Measurements from ENCODE around the gene ATAD3B. TPM values are rescaled to one million over a fixed set of nuclear protein-coding genes. Genes with fewer than 3 reads are reported as not detected.
"Not testable (repeated sequence)": the region's sequence is repeated elsewhere in the genome, so short reads cannot be mapped to it uniquely, and the experiment has no call there.

The ATAD3B gene
- total RNA-seq, 1 experiment from 2014 or later: 104 TPM

DNA sequence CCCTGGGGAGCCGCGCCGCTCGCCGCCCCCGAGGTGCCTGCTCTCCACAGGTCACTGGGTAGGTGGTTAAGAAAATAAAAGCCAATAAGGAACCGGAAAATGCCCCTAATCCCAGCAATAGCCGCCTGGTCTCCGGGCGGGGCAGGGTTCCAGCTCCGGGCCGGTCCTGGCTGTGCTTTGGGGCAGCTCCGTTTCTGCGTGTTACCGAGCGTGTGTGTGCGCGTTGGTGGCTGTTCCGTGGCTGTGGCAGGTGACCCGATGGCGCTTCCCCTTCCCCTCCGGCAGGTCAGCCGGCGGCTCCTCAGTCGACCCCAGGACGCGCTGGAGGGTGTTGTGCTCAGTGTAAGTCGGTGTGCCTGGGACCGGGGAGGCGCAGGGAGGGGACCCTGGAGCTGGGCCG, 51.7 kb downstream of the ATAD3B start:
- intact Hi-C loops (cut with micrococcal nuclease; ENCODE audit: unreplicated experiment); POLR2A ChIA-PET; H3K9me3 ChIP-seq (ENCODE audit: control insufficient read depth, insufficient read depth, low read depth, low read length); H3K4me3 ChIP-seq (ENCODE audit: low read depth in 2 of 2, low read length in 2 of 2); DNase-seq (ENCODE audit: low read depth, low spot score); H3K27ac ChIP-seq (ENCODE audit: low read length); in situ Hi-C loops (cut with HindIII; ENCODE audit: low pct_unique_long_range_greater_than_20kb, low sequenced_read_pairs); H3K27me3 ChIP-seq (ENCODE audit: control insufficient read depth, insufficient read depth, low read length); ATAC-seq; BruUV-seq (replicated peaks); CTCF ChIA-PET; H3K4me1 ChIP-seq (ENCODE audit: control insufficient read depth, insufficient read depth, low read length); H3K36me3 ChIP-seq (ENCODE audit: control insufficient read depth, insufficient read depth, low read length): not testable (repeated sequence)

- POLR2A ChIA-PET; H3K9me3 ChIP-seq (ENCODE audit: control insufficient read depth, insufficient read depth, low read depth, low read length); H3K36me3 ChIP-seq (ENCODE audit: control insufficient read depth, insufficient read depth, low read length); intact Hi-C loops (cut with micrococcal nuclease; ENCODE audit: unreplicated experiment); DNase-seq (ENCODE audit: low read depth, low spot score); CTCF ChIA-PET; H3K4me1 ChIP-seq (ENCODE audit: control insufficient read depth, insufficient read depth, low read length); in situ Hi-C loops (cut with HindIII; ENCODE audit: low pct_unique_long_range_greater_than_20kb, low sequenced_read_pairs); H3K4me3 ChIP-seq (ENCODE audit: low read depth in 2 of 2, low read length in 2 of 2); BruUV-seq (replicated peaks); H3K27ac ChIP-seq (ENCODE audit: low read length); ATAC-seq; H3K27me3 ChIP-seq (ENCODE audit: control insufficient read depth, insufficient read depth, low read length): not testable (repeated sequence)
Measured at GRCh38 chr1:1523651-1524050, 52.1 kb downstream of the ATAD3B start.

- DNase-seq (ENCODE audit: low read depth, low spot score); H3K36me3 ChIP-seq (ENCODE audit: control insufficient read depth, insufficient read depth, low read length); H3K27me3 ChIP-seq (ENCODE audit: control insufficient read depth, insufficient read depth, low read length); H3K4me1 ChIP-seq (ENCODE audit: control insufficient read depth, insufficient read depth, low read length); H3K27ac ChIP-seq (ENCODE audit: low read length); H3K4me3 ChIP-seq (ENCODE audit: low read depth in 2 of 2, low read length in 2 of 2); BruUV-seq (replicated peaks); POLR2A ChIA-PET; in situ Hi-C loops (cut with HindIII; ENCODE audit: low pct_unique_long_range_greater_than_20kb, low sequenced_read_pairs); CTCF ChIA-PET; H3K9me3 ChIP-seq (ENCODE audit: control insufficient read depth, insufficient read depth, low read depth, low read length); ATAC-seq; intact Hi-C loops (cut with micrococcal nuclease; ENCODE audit: unreplicated experiment): not testable (repeated sequence)
Measured at GRCh38 chr1:1524750-1525383, 53.3 kb downstream of the ATAD3B start.

DNA sequence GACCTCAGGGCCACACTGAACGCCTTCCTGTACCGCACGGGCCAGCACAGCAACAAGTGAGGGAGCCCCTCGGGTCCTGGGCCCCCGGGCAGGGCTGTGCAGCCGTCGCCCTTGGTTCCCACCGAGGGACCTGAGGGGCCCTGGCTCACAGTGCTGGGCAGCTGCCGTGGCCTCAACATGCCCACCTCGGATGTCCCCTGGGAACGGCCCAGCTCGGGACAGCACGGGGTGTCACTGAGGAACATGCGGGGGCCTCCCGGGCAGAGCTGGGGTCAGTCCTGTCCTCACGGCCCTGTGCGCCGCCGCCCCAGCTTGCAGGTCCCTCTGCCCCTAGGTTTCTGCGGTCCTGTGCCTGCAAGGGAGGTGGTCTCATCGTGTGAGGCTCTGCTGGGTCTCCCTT, 54.9 kb downstream of the ATAD3B start:
- H3K27ac ChIP-seq (ENCODE audit: low read length); POLR2A ChIA-PET; intact Hi-C loops (cut with micrococcal nuclease; ENCODE audit: unreplicated experiment); H3K4me1 ChIP-seq (ENCODE audit: control insufficient read depth, insufficient read depth, low read length); H3K36me3 ChIP-seq (ENCODE audit: control insufficient read depth, insufficient read depth, low read length); in situ Hi-C loops (cut with HindIII; ENCODE audit: low pct_unique_long_range_greater_than_20kb, low sequenced_read_pairs); DNase-seq (ENCODE audit: low read depth, low spot score); CTCF ChIA-PET; H3K9me3 ChIP-seq (ENCODE audit: control insufficient read depth, insufficient read depth, low read depth, low read length); BruUV-seq (replicated peaks); ATAC-seq; H3K4me3 ChIP-seq (ENCODE audit: low read depth in 2 of 2, low read length in 2 of 2); H3K27me3 ChIP-seq (ENCODE audit: control insufficient read depth, insufficient read depth, low read length): not testable (repeated sequence)

- intact Hi-C loops (cut with micrococcal nuclease; ENCODE audit: unreplicated experiment) (no loop called here), in situ Hi-C loops (cut with HindIII; ENCODE audit: low pct_unique_long_range_greater_than_20kb, low sequenced_read_pairs) (no loop called here)
- Histone ChIP-seq H3K36me3 (ENCODE audit: control insufficient read depth, insufficient read depth, low read length) (no peaks in the 10 kb centered on the region), H3K27ac (ENCODE audit: low read length) (no peak overlapping the region), H3K4me3 (ENCODE audit: low read depth in 2 of 2, low read length in 2 of 2) (no peak overlapping the region), H3K4me1 (ENCODE audit: control insufficient read depth, insufficient read depth, low read length) (no peaks in the 10 kb centered on the region), H3K9me3 (ENCODE audit: control insufficient read depth, insufficient read depth, low read depth, low read length) (no peaks in the 10 kb centered on the region), H3K27me3 (ENCODE audit: control insufficient read depth, insufficient read depth, low read length) (no peaks in the 10 kb centered on the region)
- CTCF ChIA-PET: no interaction called here
- no peak for DNase-seq (ENCODE audit: low read depth, low spot score)
- no TSS peak for BruUV-seq (replicated peaks)
- POLR2A ChIA-PET: no interaction called here
- ATAC-seq: no peak
- TF ChIP-seq POLR2AphosphoS5 (IDR thresholded peaks at IDR 0.05; ENCODE audit: low read depth, low read length) (no peak), SIN3A (IDR thresholded peaks at IDR 0.05; ENCODE audit: borderline replicate concordance, insufficient read depth, low read depth, low read length) (no peak), CTCF (IDR thresholded peaks at IDR 0.05) (no peak), TCF7L2 (IDR thresholded peaks at IDR 0.05; ENCODE audit: low read depth, low read length) (no peak)
- TF ChIP-seq, protein P1, sequence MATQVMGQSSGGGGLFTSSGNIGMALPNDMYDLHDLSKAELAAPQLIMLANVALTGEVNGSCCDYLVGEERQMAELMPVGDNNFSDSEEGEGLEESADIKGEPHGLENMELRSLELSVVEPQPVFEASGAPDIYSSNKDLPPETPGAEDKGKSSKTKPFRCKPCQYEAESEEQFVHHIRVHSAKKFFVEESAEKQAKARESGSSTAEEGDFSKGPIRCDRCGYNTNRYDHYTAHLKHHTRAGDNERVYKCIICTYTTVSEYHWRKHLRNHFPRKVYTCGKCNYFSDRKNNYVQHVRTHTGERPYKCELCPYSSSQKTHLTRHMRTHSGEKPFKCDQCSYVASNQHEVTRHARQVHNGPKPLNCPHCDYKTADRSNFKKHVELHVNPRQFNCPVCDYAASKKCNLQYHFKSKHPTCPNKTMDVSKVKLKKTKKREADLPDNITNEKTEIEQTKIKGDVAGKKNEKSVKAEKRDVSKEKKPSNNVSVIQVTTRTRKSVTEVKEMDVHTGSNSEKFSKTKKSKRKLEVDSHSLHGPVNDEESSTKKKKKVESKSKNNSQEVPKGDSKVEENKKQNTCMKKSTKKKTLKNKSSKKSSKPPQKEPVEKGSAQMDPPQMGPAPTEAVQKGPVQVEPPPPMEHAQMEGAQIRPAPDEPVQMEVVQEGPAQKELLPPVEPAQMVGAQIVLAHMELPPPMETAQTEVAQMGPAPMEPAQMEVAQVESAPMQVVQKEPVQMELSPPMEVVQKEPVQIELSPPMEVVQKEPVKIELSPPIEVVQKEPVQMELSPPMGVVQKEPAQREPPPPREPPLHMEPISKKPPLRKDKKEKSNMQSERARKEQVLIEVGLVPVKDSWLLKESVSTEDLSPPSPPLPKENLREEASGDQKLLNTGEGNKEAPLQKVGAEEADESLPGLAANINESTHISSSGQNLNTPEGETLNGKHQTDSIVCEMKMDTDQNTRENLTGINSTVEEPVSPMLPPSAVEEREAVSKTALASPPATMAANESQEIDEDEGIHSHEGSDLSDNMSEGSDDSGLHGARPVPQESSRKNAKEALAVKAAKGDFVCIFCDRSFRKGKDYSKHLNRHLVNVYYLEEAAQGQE (IDR thresholded peaks at IDR 0.05; ENCODE audit: insufficient read depth in 1 of 2, low read depth in 2 of 2, low read length in 1 of 2): no peak
Measured at GRCh38 chr1:1527092-1527816, 55.7 kb downstream of the ATAD3B start.

Measured in Panc1 (cell line).